GM18868 (cell line): ENCODE results near the gene MAGI1.

Source experiments
- ATAC-seq: cut with Tn5 transposase; IDR thresholded peaks from one replicate; pipeline ENCODE4 v1.9.1; 2021; ENCODE audit warnings: mild to moderate bottlenecking, moderate library complexity; ENCODE audit not compliant: unreplicated experiment

The MAGI1 gene

GRCh38 chr3:65948841-65949573, 89.7 kb downstream of the MAGI1 start:
- no peak for ATAC-seq

DNA sequence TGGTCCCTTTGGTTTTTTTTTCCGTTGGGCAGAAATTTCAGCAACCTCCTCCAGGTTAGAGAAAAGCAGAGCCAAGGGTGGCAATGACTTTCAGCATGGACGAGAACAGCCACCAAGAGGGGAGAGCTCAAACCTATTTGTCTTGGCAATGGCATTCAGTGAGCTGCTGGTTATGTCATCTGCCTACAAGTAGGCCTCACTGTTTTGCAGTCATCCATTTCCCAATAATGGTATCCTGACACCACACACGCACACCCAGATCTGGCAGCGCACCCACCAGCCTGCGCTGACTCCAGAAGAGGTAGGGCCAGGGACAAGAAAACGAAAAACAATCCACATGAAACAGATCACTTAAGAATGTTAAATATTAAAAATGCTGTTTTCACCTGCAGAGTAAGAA, 92.3 kb downstream of the MAGI1 start:
- no peak for ATAC-seq

- no peak for ATAC-seq
These were observed 92.8 kb downstream of the MAGI1 start for GRCh38 chr3:65945953-65946352.

GRCh38 chr3:65945480-65945879, 93.2 kb downstream of the MAGI1 start:
- no peak for ATAC-seq

GRCh38 chr3:65944252-65944651, 94.5 kb downstream of the MAGI1 start:
- ATAC-seq: no peak

DNA sequence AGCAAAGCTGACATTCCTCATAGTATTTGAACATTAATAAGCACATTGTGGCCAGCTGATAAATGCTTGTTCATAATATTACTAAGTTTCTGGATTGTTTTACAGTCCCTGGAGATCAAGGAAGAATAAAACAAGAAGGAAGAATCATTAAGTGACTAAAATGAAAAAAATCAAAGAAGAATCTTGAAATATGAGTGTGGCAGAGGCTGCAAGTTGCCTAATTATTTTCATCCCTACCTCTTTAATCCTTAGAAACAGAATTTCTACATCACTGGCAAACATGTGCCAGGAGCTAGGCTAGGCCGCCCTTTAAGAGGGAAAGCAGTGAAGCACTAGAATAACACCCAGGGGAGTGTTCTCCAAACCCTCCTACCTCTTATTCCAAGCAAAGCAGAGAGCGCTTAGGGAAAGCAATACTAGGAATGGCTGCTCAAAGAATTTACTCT, 98.9 kb downstream of the MAGI1 start:
- ATAC-seq: no peak

GRCh38 chr3:65939184-65939583, 99.5 kb downstream of the MAGI1 start:
- ATAC-seq: no peak

GRCh38 chr3:65938676-65939075, 100.0 kb downstream of the MAGI1 start:
- no peak for ATAC-seq

DNA sequence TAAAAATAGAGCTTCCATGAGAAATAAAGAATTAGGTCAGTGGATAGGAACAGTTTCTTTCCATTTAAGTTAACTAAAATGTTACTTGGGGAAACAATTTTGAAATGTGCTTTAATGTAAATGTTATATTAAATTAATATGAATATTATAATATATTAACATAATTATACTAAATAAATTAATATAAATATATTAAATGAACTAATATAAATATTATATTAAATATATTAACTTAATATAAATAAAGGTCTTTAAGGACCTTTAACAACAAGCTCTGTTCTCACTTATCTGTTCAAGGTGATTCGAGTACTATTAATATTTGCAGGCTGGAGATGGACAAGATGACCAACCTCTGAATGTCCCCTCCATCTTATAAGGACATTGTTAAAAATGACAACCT, 100.6 kb downstream of the MAGI1 start:
- ATAC-seq: no peak

- ATAC-seq: no peak
These were observed 101.6 kb downstream of the MAGI1 start for GRCh38 chr3:65936908-65937638.

DNA sequence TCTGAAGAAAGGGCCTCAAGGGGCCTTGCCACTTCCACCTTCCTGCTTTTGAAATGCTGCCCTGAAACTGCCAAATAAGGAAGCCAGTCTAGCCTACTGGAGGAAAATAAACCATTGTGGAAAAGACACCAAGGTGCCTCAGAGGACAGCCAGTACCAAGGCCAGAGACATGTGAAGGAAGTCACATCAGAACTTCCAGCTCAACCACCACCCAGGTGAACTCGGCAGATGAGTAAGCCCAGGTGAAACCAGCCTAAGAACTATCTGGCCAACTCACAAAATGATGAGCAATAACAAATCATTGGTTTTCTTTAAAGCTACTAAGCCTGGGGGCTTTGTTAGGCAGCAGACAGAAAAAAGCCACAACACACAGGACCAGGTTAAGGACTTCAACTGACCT, 103.0 kb downstream of the MAGI1 start:
- ATAC-seq: no peak

DNA sequence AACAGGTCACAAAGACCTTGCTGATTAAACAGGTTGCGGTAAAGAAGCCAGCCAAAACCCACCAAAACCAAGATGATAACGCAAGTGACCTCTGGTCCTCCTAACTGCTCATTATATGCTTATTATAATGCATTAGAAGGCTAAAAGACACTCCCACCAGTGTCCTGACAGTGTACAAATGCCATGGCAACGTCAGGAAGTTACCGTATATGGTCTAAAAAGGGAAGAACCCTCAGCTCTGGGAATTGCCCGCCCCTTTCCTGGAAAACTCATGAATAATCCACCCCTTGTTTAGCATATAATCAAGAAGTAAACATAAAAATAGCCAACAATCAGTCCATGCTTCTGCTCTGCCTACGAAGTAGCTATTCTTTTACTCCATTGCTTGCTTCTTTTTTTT, 108.1 kb downstream of the MAGI1 start:
- no peak for ATAC-seq

GRCh38 chr3:65928110-65928509, 110.6 kb downstream of the MAGI1 start:
- no peak for ATAC-seq

GRCh38 chr3:65927576-65927975, 111.1 kb downstream of the MAGI1 start:
- no peak for ATAC-seq

DNA sequence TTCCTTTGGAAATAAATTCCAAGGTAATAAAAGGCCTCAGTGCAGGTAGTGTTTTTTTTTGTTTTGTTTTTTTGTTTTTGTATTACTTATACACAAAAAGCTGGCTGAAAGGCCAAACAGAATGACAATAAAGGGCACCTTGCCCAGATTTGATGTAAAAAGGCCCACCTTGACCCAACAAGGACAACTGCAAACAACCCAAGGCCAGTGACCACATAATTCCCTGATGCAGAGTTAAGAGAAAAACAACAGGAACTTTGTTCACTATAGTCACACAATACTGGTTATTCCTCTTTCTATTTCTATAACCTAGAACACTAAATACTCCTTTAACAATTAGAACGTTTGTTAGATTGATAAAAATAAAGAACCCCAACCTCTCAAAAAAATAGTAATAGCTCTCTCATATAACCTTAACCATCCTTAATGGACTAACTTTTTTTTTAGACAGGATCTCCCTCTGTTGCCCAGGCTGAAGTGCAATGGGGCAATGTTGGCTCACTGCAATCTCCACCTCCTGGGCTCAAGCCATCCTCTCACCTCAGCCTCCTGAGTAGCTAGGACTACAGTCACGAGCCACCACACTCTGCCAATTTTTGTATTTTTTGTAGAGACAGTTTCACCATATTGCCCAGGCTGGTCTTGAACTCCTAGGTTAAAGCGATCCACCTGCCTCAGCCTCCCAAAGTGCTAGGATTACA, 113.3 kb downstream of the MAGI1 start:
- ATAC-seq: no peak

DNA sequence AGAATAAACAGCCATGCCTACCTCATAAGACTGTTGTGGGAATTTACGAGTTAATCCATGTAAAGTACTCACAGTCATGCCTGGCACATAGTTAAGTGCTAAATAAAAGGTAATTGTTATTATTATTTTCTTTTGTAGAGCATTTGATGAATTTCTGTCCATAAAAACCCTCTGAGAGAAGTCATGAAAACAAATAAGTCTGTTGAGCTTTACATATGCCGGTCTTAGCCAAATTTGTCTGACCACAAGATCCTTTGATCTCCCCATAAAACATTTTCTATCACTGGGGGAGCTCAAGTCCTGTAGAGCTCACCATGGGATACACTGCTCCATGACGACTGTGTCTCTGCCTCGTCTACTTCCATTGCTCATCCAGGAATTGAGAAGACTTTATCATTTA, 114.0 kb downstream of the MAGI1 start:
- ATAC-seq: no peak

DNA sequence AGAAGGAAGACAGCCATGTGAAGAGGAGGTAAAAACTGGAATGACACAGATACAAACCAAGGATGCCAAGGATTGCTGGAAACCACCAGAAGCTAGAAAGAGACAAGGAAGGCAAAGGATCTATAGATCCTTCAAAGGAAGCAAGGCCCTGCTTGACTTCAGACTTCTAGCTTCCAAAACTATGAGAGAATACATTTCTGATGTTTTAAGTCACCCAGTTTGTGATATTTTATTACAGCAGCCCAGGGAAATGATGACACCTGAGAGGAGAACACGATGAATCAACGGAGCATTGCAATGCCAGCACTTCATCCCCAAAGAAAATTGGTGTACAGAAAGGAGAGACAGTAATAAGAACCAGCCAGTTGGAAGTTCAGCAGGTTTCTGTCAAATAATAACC, 116.3 kb downstream of the MAGI1 start:
- ATAC-seq: no peak

GRCh38 chr3:65919826-65920225, 118.9 kb downstream of the MAGI1 start:
- no peak for ATAC-seq

GRCh38 chr3:65915477-65915876, 123.2 kb downstream of the MAGI1 start:
- no peak for ATAC-seq

GRCh38 chr3:65914740-65915367, 123.9 kb downstream of the MAGI1 start:
- ATAC-seq: no peak

DNA sequence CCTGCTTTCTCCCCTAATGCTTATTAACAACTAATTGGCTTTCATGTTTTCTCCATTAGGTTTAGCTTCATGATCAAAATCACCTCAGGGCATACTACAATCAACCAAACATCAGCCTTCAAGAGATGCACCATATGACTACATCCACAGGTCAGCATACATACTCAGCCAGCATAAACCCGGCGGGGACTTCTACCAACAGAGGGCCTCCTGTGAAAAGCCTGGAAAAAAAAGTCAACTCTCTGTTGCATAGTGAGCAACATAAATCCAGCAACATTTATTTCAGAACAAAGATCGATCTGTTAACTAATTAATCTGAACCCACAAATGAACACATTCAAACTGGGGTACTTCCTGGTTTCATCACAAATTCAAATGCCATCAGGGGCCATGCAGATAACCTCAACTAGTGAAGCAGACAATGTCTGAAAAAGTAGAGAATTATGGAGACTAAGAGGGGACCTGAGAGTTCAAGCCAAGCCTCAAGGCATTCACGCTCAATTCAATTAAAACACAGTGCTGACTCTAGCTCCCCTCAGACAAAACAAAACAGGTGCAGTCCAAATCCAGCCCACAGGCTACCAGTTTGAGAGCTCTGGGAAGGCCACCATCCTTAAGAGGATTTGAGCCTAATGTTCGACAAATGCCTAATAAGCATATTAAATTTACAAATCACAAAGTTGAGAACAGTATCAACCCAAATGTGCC, 124.5 kb downstream of the MAGI1 start:
- ATAC-seq: no peak
